ENCODE results near the gene PKNOX2. TPM values are rescaled to one million over a fixed set of nuclear protein-coding genes. Genes with fewer than 3 reads are reported as not detected.

PKNOX2 gene
- total RNA-seq, 1 donor from 2014 or later: 5.8 TPM

- no peak for ATAC-seq (ENCODE audit: poor library complexity)
- intact Hi-C loops (cut with DNase I): no loop called here
- DNase-seq: no peak
Measured at GRCh38 chr11:125190566-125190965, 26.0 kb downstream of the PKNOX2 start.

GRCh38 chr11:125192183-125192582 lies 27.6 kb downstream of the PKNOX2 start:
- no peak for ATAC-seq (ENCODE audit: poor library complexity)
- intact Hi-C loops (cut with DNase I): no loop called here
- no peak for DNase-seq

GRCh38 chr11:125192717-125193415 lies 28.3 kb downstream of the PKNOX2 start:
- ATAC-seq (ENCODE audit: poor library complexity) (no peak), DNase-seq (no peak)
- intact Hi-C loops (cut with DNase I): no loop called here

GRCh38 chr11:125193416-125193726 lies 28.8 kb downstream of the PKNOX2 start:
- ATAC-seq (ENCODE audit: poor library complexity): no peak
- DNase-seq: no peak

GRCh38 chr11:125193841-125194240 lies 29.3 kb downstream of the PKNOX2 start:
- intact Hi-C loops (cut with DNase I): no loop called here
- ATAC-seq (ENCODE audit: poor library complexity): no peak
- DNase-seq: no peak

More at GRCh38 chr11:125193416-125193726, 28.8 kb downstream of the PKNOX2 start:
- intact Hi-C loops (cut with DNase I): no loop called here

GRCh38 chr11:125199915-125200314 lies 35.4 kb downstream of the PKNOX2 start:
- intact Hi-C loops (cut with DNase I): no loop called here
- ATAC-seq (ENCODE audit: poor library complexity) (no peak), DNase-seq (no peak)

- ATAC-seq (ENCODE audit: poor library complexity) (no peak), DNase-seq (no peak)
- intact Hi-C loops (cut with DNase I): no loop called here
Measured at GRCh38 chr11:125200441-125200840, 35.9 kb downstream of the PKNOX2 start.

- DNase-seq (no peak), ATAC-seq (ENCODE audit: poor library complexity) (no peak)
- intact Hi-C loops (cut with DNase I): no loop called here
Measured at GRCh38 chr11:125201525-125202141, 37.1 kb downstream of the PKNOX2 start.

- ATAC-seq (ENCODE audit: poor library complexity) (no peak), DNase-seq (no peak)
- intact Hi-C loops (cut with DNase I): no loop called here
Measured at GRCh38 chr11:125202362-125202880, 37.9 kb downstream of the PKNOX2 start.

- intact Hi-C loops (cut with DNase I): no loop called here
- ATAC-seq (ENCODE audit: poor library complexity) (no peak), DNase-seq (no peak)
Measured at GRCh38 chr11:125202977-125203376, 38.4 kb downstream of the PKNOX2 start.

- DNase-seq (no peak), ATAC-seq (ENCODE audit: poor library complexity) (no peak)
- intact Hi-C loops (cut with DNase I): no loop called here
Measured at GRCh38 chr11:125207866-125208425, 43.4 kb downstream of the PKNOX2 start.

- intact Hi-C loops (cut with DNase I): no loop called here
- DNase-seq (no peak), ATAC-seq (ENCODE audit: poor library complexity) (no peak)
Measured at GRCh38 chr11:125210066-125210465, 45.5 kb downstream of the PKNOX2 start.

GRCh38 chr11:125211191-125211947 lies 46.8 kb downstream of the PKNOX2 start:
- ATAC-seq (ENCODE audit: poor library complexity) (peak; percentile 14), DNase-seq (no peak)
- intact Hi-C loops (cut with DNase I): no loop called here

GRCh38 chr11:125211948-125212340 lies 47.4 kb downstream of the PKNOX2 start:
- intact Hi-C loops (cut with DNase I): no loop called here
- DNase-seq (no peak), ATAC-seq (ENCODE audit: poor library complexity) (no peak)

GRCh38 chr11:125214601-125215565 lies 50.3 kb downstream of the PKNOX2 start:
- peak; percentile 82 for ATAC-seq (ENCODE audit: poor library complexity)
- intact Hi-C loops (cut with DNase I): no loop called here
- peak; percentile 61 for DNase-seq

GRCh38 chr11:125215976-125216375 lies 51.4 kb downstream of the PKNOX2 start:
- DNase-seq (no peak), ATAC-seq (ENCODE audit: poor library complexity) (peak; percentile 24)
- intact Hi-C loops (cut with DNase I): no loop called here

- intact Hi-C loops (cut with DNase I): no loop called here
- DNase-seq (no peak), ATAC-seq (ENCODE audit: poor library complexity) (no peak)
Measured at GRCh38 chr11:125218336-125218735, 53.8 kb downstream of the PKNOX2 start.

- intact Hi-C loops (cut with DNase I): no loop called here
- ATAC-seq (ENCODE audit: poor library complexity) (no peak), DNase-seq (no peak)
Measured at GRCh38 chr11:125221461-125221860, 56.9 kb downstream of the PKNOX2 start.
